Adrenal gland (tissue), 5 donors: ENCODE results near the gene EEF1AKMT3.

Source experiments
- CTCF ChIP-seq, 6 experiments: fragments of 450-650 bp in 4 of 6; fragments of 200-600 bp in 2 of 6; sonication (generic) in 1 of 6; IDR thresholded peaks; 1 replicate in 5 of 6; 2 replicates in 1 of 6; pipeline versions ENCODE4 v1.5.1 to v1.8.0; 2016 to 2021; ENCODE audit warnings: antibody characterized with exemption in 6 of 6, mild to moderate bottlenecking in 2 of 6, moderate library complexity in 1 of 6
- POLR2A ChIP-seq, 2 donors: fragments of 450-650 bp; IDR thresholded peaks; one replicate each; pipeline ENCODE4 v1.6.1; 2017; ENCODE audit warnings: antibody characterized with exemption in 2 of 2, mild to moderate bottlenecking in 2 of 2, moderate library complexity in 1 of 2
- donor health status: DM: no; HTN: no; CAD: no.

GRCh38 chr12:57811028-57811755 lies 38.8 kb downstream of the EEF1AKMT3 start:
- no peak for TF ChIP-seq CTCF (IDR thresholded peaks at IDR 0.05)
- TF ChIP-seq POLR2A (IDR thresholded peaks at IDR 0.05) = no peak
